Stimulated activated naive CD4-positive, alpha-beta T cell (primary cell): ENCODE results near the gene CCDC88C.

ENCODE experiments used
- DNase-seq, 6 experiments: peaks; one replicate each; lab custom pipeline; 2025; lab: John Stamatoyannopoulos, UW

Gene CCDC88C

DNA sequence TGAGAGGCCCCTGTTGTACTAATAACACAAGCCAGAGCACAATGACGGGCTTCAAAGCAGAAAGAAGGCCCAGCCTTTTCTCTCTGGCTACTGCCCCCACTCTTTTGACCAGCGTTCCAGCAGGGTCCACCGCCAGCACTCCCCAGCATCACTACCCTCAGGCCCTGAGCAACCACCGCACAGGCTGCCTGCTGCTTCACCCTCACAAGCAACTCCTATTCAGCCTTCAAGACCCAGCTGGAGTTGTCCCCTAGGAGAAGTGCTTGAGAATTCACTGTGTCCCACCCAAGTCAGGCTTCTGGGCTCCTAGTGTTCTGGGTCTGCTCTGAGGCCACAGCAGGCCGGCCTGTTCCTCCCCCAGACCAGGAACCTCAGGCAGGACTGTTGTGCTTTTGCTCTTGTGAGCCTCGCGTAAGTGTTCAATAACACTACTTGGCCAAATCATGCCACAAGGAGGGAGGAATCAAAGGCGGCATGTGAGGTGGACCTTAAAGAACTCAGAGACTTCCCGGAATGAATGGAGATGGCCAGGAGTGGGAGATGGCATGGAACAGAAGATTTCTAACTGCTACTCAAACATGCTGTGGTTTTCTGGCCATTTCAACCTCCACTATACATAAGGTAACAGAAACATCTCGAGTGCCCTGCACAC is 89.8 kb downstream of the CCDC88C start:
- DNase-seq, result no peak

DNA sequence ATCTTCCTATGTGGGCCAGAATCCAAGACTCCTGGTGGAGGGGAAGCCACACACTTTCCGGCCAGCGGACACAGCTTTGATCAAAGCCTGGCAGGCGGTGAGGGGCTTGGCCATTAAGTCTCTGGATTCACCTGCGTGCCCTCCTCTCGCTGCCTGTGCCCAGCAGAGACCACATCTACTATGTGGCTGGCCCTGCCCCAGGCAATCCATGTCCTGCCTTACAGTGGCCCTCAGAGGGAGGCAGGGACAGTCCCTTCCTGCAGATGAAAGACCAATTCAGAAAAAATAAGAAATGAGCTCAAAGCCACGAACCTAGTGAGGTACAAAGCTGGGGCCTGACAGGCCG is 90.4 kb downstream of the CCDC88C start:
- DNase-seq, result no peak

DNA sequence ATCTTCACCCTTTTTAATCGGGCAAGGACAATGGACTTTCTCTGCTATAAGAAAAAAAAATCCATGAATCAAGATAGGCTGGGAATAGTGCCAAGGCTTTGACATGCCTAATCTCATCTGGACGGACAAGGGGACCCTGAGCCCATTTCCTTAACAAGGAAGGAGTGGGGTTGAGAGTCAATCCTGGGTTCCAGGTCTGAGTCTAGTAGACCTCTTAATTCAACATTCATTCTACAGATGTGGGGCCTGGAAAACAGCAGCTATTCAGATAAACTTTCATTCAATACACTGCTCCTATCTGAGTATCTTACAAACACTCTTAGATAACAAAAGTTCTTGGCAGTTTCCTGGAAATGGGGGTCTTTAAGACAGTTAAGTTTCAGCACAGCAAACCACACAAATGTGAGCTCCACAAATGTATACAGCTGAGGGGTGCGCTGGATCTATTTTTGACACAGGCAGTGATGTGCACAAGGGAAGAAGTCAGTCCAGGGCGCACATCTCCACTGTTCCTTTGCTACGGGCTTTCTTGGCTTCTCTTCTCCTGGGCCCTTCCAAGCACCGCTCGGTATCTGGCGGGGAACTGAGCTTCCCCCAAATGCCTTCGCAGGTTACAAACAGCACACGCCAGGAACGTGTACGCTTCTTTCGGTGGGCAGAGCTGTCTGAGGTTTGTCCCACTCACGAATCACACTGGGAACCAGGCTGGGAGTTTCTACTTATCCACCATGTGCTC is 90.9 kb downstream of the CCDC88C start:
- no peak for DNase-seq

DNA sequence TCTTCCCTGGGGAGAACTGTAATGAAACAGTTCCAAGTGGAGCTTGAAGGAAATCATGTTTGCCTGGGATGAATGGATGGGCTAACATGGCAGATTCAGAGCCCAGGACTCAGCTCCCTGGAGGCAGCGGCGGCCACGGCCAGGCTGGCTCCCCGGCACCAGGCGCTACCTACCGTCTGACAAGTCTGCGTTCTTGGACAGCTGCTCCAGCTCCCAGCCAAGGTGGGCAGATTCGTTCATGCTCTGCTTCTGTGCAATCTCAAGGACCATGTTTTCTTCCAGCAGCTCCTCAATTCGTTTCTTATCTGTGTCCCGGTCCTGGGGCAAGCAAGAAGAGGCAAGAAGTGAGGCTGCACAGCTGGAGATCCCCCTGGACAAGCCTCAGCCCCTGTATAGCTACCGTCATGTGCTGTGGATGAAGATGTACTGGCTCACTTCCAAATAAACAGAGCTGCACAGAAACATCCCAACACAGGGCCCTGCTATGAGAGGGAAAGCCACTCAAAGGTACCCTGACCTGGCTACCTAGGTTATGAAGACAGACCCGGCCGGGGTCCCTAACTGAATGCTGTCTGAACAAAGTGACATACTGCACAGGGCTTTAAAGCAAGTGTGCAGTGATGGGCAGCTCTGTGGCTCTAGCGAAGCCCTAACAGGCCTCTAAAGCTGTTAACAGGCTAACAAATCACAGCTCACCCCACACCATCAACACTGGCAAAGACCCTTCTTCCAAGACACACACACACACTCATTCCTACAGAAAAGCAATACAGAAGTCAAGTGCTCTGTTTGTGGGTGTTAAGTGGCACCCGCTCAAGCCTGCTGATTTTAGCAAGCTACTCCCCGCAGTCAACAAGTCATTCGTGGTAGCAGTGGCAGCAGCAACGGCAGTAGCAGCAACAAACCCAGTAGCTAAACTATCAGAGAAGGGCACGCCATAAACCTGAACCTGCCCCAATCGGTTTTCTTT is 92.7 kb downstream of the CCDC88C start:
- DNase-seq, result peak in 1 of 6 experiments; percentile 38

DNA sequence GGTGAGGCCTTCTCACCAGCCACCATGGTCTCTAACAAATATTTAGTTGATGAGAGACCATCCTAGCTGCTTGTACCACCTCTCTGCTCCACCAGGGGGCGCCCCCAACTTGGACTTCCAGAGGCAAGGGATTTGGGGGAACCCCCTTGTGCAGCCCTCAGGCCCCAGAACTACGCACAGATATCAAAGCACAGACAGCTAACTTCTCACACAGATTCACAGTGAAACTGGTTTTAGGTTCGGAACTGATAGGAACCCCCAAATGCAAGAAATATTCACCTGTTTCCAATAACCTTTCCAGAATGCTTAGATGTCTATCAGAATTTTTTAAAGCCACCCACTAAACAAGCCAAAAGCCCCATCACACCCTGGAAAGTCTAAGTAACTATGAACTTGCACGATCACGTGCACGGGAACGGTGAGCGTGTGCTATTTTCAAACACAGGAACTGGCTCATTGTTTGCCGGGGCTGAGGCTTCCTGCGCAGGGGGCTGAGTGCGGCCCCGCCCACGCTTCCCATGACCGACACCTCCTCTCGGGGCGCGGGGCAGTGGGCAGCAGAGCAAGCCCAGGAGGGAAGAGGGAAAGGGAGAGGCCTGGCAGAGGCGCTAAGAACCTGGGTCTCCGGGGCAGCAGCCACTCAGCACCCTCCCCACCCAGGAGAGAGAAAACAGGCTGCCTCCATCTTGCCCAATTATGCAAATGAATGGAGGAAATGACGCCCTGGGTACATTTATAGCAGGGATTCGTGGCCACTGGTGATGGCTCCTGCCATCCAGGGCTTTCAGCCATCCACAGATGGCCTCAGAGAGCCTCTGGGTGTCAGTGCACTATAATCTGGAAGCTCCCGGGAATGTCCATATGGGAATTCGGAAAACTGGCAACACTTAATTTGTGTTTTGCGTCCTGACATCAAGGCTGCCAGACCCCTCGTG is 93.7 kb downstream of the CCDC88C start:
- DNase-seq, result peak; percentile 89 to 94 (median 92)

DNA sequence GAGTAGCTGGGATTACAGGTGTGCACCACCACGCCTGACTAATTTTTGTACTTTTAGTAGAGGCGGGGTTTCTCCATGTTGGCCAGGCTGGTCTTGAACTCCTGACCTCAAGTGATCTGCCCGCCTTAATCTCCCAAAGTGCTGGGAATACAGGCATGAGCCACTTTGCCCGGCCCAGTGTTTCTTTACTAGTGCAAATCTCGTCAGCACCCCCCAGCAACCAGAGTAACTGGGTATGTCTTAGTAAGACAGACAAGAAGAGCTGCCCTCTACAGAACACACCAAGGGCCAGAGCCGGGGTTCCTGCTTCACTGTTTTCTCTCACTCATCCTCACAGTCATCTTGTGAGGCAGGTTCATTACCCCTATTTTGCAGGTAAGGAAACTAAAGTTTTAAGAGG is 94.6 kb downstream of the CCDC88C start:
- no peak for DNase-seq

DNA sequence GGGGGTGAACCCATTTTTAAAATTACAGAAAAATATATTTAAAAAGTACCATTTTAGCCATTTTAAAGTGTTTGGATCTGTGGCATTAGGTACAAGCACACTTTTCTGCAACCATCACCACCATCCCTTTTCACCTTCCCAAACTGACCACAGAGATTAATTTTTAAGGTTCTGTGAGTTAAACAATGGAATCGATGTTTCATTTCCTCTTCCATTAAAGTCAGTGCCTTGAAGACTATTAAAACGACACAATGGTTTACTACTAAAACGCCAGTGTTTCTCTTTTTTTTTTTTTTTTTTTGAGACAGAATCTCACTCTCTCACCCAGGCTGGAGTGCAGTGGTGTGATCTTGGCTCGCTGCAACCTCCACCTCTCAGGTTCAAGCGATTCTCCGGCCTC is 95.0 kb downstream of the CCDC88C start:
- DNase-seq, result no peak

DNA sequence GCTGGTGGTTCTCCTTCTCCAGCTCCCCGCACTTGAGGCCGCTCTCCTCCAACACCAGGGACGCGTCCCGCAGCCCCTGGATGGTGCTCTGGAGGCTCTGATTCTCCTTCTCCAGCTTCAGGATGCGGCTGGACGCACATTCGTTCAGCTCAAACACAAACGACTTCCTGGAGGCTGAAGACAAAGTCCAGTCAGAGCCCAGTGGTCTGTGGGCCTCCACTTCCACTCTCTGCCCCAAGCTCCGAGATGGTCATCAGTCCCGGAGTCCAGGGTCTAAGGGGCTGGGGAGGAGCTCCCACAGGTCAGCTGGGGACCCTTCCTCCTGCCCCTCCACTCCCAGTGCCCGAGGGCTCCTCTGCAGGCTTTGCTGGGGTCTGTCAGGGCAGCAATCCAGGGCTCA is 96.5 kb downstream of the CCDC88C start:
- DNase-seq, result no peak

DNA sequence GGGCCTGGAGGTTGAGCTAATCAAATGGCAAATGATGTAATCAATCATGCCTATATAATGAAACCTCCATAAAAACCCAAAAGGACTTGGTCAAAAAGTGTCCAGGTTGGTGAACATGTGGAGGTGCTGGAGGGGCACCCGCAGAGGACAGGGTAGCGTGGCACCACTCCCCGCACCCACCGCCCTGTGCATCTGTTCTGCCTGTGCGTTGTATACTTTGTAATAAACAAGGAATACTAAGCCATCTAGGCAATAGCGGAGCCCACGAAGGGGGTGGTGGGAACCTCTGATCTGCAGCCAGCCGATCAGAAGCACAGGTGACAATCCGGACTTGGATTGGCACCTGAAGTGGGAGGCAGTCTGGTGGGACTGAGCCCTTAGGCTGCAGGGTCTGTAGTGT is 97.4 kb downstream of the CCDC88C start:
- DNase-seq, result no peak

DNA sequence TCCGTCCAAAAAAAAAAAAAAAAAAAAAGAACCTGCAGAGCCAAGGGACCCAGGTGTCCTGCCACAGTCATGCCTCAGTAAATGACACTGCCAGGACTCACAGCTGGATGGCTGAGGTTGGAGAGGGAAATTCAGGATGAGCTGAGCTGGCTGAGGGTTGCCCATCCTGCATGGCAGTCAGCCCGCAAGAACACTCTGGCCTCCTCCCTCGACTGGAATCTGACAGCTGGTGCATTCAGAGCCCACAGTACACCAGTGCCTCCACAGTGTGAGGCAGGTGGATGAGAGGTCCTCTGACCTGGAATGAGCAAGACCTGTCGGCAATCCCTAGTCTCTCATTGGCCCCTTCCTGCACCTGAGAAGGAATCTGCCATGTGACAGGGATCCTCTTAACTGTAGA is 98.7 kb downstream of the CCDC88C start:
- no peak for DNase-seq

DNA sequence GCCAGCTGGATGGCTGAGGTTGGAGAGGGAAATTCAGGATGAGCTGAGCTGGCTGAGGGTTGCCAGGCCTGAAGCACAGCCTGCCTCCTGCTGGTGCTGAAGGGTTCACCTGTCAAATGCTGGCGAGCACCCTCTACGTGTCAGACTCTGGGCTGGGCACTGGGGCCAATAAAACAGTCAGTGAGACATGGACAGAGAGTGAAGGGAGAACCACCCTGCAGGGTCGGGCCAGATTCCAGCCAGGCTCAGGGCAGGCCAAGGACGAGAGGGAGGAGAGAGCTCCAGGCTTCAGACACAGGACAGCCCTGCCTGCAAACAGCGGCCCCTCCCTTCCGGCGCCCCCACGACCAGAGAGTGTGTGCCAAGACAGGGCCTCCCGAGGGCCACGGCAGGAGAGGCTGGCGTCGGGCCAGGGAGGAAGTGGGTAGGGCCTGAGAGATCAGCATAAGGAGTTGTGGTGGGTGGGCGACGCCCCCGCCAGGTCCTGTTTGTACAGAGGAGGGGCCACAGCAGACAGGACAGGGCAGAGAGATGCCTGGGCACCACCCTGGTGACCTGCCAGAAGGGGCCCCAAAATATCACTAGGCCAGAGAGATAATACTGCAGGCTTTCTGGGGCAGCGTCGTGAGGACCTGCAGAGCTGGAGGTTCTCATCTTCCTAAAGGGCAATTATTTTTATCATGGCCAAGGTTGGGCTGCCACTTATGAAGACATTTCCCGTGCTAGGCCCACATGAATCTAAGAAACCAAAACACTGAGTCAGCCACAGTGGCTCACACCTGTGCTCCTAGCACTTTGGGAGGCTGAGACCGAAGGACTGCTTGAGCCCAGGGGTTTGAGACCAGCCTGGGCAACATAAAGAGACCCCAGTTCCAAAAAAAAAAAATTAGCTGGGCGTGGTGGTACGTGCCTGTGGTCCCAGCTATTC is 100.0 kb downstream of the CCDC88C start:
- DNase-seq, result peak; percentile 54 to 85 (median 78)

DNA sequence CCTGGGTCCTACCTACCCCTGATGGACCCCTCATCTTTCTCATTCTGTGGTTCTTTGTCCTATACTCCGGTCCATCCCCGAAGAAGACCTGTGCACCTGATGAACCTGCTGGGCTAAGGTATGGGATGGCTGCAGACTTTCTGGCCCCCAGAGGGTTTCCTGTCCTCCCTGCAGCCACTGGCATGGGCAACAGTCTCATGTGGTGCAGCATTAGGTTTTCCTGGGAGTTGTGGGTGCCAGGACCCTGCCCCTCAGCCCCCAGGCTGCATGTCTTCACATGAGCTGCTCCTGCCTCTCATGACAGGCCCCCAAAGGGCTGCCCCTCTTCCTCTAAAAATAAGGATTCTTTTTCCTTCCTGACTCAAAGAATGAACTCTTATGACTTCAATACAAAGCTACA is 100.9 kb downstream of the CCDC88C start:
- DNase-seq, result no peak

DNA sequence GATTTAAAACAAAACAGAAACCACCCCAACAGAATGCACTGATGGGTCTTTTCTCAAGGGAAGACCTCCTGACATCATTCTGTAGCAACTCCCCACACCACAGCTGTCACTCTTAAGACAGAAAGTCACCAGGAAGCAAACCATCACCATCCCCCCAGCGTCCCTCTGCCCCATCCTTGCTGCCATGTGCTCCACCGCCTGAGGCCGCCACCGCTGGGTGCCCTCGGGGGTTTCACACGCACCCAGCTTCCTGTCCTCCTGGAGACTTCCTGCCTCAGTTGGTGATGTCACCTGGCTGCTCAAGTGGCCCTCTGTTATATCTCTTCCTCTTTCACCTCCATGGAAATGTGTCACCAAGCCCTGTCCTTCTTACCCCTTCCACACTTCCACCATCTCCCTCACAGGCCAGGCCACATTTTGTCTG is 101.8 kb downstream of the CCDC88C start:
- peak; percentile 63 to 85 (median 76) for DNase-seq

DNA sequence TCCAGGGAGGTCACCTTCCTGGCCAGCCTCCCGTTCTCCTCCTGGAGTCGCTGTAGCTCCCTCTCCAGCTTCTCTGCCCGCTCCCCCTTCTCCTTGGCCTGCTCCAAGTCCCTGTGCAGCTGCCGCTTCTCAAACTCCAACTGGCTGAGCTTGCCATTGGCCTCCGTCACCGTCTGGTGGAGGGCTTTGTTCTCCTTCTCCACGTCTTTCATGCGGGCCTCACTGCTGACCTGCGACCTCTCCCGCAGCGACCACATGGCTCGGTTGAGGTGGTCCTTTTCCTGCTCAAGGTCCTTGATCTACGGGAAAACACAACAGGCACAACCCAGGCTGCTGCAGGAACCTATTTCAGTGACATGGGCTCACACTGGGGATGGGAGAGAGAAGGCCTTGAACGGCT is 103.8 kb downstream of the CCDC88C start:
- DNase-seq, result no peak

DNA sequence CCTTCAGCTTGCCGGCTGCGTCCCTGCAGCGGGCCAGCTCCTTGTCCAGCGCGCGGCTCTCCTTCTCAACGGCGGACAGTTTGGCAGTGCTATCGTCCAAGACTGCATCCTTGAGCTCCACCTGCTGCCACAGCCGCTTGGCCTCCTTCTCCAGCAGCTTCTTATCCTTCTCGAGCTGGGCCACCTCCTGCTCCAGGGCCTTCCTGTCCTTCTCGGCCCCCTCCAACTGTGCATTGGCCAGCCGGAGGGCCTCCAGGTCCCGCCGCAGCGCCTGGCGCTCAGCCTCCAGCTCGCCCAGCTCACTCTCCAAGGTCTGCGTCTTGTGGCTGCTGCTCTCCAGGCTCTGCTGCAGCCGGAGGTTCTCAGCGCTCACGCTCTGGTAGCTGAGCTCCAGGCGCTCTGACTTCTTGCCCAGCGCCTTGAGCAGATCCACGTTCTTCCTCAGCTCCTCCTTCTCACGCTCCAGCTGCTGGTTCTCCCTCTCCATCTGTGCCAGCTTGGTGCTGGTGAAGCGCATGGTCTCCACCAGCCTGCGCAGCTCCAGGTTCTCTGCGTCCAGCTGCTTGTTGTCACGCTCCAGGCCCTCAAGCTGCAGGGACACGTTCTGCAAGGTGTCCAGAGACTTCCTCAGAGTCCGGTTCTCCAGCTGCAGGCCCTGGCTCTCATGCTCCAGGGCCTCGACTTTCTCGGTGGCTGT is 104.3 kb downstream of the CCDC88C start:
- no peak for DNase-seq

DNA sequence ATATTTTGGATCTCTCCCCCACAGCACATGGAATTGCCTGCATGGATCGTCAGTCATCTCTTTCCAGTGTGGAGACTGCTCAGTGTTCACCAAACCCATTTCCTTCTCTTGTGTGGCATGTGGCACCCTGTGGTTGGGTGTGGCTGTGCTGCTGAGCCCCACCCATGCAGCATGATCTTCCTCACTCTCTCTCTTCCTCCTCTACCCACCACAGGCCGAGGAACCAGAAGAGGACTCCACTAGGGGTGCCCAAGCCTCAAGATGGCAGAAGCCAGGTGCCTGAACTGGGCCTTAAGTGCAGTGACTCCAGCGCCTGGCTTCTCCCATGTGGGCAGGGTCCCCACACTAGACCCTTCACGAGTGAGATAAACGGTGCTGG is 106.3 kb downstream of the CCDC88C start:
- peak in 5 of 6 experiments; percentile 18 to 64 (median 56) for DNase-seq

DNA sequence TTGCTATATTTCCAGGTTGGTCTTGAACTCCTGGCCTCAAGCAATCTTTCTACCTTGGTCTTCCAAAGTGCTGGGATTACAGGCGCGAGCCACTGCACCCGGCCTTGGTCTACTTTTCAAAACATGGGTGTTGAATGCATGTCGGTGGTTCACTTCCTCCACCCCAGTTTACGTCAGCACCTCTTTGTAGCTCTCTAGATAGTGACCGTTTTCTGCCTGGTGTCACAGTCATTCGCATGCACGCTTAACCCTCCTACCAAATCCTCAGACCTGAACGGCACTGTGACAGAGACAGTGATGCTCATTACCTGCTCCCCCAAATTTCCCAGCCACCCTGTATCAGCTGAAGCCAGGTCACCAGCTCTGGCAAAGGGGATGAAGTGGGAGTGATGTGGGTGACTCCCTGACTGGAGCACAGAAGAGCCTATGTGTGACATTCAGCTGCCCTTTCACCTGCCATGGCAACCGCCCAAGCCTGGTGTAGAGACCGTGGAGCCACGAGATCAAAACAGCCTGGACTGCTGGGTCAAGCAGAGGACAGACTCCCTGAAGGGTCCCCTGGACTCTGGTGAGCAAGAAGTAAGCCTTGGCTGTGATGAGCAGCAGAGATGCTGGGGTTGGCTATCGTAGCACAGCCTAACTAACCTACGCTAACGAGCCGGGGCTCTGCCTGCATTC is 106.9 kb downstream of the CCDC88C start:
- DNase-seq, result peak in 2 of 6 experiments; percentile 31 to 46

DNA sequence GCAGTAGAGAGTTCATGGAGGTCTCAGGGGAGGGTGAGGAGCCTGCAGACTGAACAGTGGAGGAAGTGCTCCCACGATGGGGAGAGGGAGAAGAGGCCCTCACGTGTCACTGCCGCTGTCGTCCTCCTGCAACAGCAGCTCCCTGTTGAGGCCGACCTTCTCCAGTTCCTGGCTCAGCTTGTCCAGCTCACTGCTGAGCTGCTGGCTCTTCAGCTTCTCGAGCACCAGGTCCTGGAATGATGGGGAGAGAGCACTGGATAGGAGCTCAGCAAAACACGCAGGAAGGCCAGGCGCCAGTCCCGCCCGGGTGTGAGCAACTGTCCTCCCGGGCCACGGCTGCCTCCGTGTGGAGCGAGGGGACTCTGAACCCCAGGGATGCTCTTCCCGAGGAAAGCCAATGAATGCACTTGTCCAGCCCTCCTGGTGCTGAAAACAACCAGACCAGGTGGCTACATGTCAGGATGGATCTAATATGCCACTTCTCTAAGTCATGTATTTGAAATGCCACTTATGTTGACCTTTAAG is 107.8 kb downstream of the CCDC88C start:
- no peak for DNase-seq

DNA sequence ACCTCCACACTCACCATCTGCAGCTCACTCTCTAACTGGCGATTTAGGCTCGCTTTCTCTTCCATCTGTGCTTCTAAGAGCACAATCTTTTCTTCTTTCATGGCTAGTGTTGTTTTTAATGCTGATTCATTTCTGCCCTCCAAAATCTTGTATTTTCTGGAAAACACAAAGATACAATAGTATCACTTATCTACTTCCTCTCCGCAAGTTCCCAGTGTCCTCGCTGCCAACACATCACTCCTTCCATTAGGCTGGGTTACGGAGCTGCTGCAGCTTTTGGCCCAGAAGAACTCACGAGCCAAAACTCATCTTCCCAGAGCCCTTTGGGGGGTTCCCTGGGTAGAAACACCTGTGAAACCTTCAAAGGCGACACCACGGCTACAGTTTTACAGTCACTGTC is 109.3 kb downstream of the CCDC88C start:
- no peak for DNase-seq
